Measurements from ENCODE around the gene ATG4B.

- TF ChIP-seq CBX8 (IDR thresholded peaks at IDR 0.05; ENCODE audit: borderline replicate concordance, low read depth, low read length) (no peak), ATF3 (IDR thresholded peaks at IDR 0.05; ENCODE audit: insufficient read depth, low read depth, low read length) (no peak), POLR2A (IDR thresholded peaks at IDR 0.05; ENCODE audit: control extremely low read depth in 1 of 2, low read depth in 2 of 2, low read length in 2 of 2) (no peak), CTCF (IDR thresholded peaks at IDR 0.05; ENCODE audit: control extremely low read depth in 1 of 3, insufficient read depth in 1 of 3, low read depth in 1 of 3, low read length in 3 of 3) (no peak), SP2 (IDR thresholded peaks at IDR 0.05; ENCODE audit: low read length) (no peak), RAD21 (IDR thresholded peaks at IDR 0.05 in 1 of 2, conservative IDR thresholded peaks at IDR 0.05 in 1 of 2; ENCODE audit: low read depth in 2 of 2, low read length in 2 of 2) (no peak), TBP (IDR thresholded peaks at IDR 0.05; ENCODE audit: low read depth, low read length) (no peak), ZNF274 (IDR thresholded peaks at IDR 0.05; ENCODE audit: borderline replicate concordance, extremely low read depth, low read length) (no peak), BACH1 (IDR thresholded peaks at IDR 0.05; ENCODE audit: low read length) (no peak), RNF2 (IDR thresholded peaks at IDR 0.05; ENCODE audit: borderline replicate concordance, low read depth, low read length, missing control alignments, poor library complexity, severe bottlenecking) (no peak), USF2 (IDR thresholded peaks at IDR 0.05; ENCODE audit: low read length) (no peak), GTF2F1 (IDR thresholded peaks at IDR 0.05; ENCODE audit: borderline replicate concordance, low read depth, low read length) (no peak), EP300 (IDR thresholded peaks at IDR 0.05; ENCODE audit: borderline replicate concordance in 1 of 2, low read depth in 2 of 2, low read length in 2 of 2) (no peak), RFX5 (IDR thresholded peaks at IDR 0.05; ENCODE audit: borderline replicate concordance, low read depth, low read length) (no peak)
These were observed 39.9 kb downstream of the ATG4B start for GRCh38 chr2:241677392-241677791.

All from H1 (cell line).